HG03135 (cell line): Measurements from ENCODE around the gene SEC24D.
"Not testable (repeated sequence)": the region's sequence is repeated elsewhere in the genome, so short reads cannot be mapped to it uniquely, and the experiment has no call there.

Experiments used
- ATAC-seq: cut with Tn5 transposase; IDR thresholded peaks from one replicate; pipeline ENCODE4 v1.9.1; 2021; ENCODE audit warnings: mild to moderate bottlenecking, moderate library complexity; ENCODE audit not compliant: unreplicated experiment

Gene SEC24D

DNA sequence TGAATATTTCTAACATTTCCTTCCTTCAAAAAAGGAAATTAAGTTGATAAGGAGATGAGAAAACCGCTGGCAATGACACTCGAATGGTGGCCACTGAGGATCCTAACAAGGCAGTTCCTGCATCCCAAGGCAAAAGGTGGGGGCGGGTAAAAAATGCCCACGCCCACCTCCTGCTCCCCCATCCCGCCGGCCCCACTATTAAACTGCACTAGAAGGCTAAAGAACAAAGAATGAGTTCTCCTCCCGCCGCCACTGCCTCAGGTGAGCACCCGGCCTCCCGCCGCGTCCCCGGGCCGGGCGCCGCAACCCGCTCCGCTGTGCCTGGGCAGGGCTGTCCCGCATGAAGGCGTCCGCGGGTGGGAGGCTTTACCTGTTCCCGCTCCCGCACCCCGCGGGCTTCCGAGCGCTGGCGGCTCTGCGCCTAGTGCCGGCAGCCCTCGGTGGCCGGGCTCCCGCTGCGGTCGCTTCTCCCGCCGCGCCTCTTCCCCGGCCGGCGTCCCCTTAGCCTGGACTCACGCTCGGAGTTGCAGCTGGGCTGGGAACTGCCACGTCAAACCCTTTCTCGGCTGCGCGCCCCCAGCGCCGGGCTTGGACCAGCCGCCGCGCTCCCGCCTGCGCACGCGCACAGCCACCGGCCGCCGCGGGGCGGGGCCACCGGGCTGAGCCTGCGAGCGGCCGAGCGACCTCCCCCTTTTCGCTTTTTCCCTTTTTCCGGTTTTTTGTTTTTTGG lies at the start of gene SEC24D:
Gene SEC24D, minus strand, starts transcription at position 556 of the 730 bp plus-strand sequence. CDS start 2,430 bp downstream, outside the sequence.
- ATAC-seq = peak; percentile 73

DNA sequence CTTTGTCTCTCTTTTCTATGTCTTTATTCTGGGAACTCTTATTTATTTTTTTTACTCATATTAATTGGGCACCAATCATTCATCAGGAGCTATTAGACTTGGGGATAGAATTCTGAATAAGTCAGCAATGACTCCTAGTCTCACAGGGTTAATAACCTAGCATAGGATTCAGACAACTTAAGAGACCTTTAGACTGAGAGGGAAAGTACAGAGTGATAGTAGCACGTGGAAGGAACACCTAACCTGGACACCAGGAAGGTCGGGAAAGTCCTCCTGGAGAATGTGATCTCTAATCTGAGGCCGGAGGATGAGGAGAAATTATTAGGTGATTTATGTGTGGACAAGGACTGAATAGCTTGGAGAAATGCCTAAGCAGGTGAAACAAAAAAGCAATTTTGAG lies 48.8 kb upstream of the SEC24D start:
- no peak for ATAC-seq

- ATAC-seq = no peak
These were observed 47.9 kb upstream of the SEC24D start for GRCh38 chr4:118883861-118884260.

DNA sequence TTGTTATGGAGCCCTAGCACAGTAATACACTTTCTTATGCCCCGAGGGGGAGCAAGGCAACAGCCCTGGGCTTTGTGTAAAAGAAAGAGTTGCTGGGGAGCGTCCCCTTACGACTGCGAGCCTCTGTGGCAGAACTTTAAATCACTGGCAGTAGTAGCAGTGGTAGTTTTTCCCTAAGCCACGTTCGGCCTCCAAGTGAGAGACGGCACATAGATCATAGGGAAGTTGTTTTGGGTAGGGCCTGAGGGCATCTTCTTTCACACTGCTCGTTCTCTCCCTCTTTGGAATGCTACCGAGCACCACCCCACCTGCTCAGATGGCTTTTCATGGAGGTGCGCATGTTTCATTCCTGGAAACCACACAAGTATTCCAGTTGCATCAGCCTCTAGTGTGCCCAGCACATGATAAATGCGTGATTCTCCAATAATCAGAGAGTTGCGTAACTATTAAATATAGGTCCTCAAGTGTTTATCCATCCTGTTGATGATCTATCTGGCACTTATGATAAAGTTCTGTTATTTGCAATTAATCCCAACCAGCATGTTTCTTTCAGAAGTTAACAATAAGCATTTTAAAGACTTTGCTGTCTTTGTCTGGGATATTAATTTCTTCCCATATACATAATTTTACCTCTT lies 45.7 kb upstream of the SEC24D start:
- ATAC-seq = no peak

GRCh38 chr4:118879409-118879808 lies 43.5 kb upstream of the SEC24D start:
- ATAC-seq = no peak

DNA sequence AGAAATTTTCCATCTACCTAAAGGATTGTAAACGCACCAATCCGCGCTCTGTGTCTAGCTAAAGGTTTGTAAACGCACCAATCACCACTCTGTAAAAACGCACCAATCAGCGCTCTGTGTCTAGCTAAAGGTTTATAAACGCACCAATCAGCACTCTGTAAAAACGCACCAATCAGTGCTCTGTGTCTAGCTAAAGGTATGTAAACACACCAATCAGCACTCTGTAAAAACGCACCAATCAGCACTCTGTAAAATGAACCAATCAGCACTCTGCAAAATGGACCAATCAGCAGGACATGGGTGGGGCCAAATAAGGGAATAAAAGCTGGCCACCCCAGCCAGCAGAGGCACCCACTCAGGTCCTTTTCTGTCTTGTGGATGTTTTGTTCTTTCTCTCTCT lies 42.6 kb upstream of the SEC24D start:
- ATAC-seq = not testable (repeated sequence)

GRCh38 chr4:118877797-118878196 lies 41.9 kb upstream of the SEC24D start:
- ATAC-seq = no peak

DNA sequence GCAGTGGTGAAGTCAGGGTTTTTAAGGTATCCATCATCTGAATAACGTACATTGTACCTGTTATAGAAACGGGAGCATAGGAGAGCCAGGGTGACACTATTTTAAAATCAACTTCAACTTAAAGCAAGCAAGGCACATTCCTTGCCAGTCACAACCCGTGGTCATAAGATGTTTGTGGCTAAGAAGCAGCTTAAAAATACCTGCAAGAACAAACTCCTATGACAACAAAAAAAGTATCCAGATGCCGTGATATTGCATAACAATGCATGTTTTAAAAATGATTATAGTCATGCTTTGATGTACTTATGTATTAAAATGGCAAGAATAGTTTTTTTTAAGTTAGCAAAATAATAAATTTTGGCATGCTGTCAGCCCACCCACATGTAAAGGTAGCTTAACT lies 36.3 kb upstream of the SEC24D start:
- ATAC-seq = no peak

DNA sequence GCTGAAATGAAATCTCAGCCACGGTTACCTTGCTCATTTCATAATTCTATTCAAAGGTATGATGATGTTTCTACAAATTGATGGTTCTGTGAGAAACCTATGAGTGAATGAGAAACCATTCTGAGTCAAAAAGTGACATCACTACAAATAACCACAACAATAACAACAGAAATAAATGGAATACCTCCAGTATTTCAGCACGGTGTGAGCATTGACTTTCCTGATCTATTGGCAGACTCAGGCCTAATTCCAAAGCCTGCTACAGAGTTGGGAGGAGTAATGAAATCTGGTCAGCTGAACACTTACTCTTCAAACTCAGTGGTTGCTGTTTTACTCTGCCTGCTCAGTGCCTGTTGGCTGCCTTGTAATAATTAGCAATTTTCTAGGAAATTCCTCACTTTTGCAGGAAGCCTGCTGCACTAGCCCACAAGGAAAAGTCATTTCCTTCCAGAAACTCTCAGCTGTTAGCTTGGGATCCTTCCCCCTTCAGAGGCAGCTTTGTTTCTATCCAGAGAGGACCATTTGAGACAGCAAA lies 33.9 kb upstream of the SEC24D start:
- ATAC-seq = no peak

DNA sequence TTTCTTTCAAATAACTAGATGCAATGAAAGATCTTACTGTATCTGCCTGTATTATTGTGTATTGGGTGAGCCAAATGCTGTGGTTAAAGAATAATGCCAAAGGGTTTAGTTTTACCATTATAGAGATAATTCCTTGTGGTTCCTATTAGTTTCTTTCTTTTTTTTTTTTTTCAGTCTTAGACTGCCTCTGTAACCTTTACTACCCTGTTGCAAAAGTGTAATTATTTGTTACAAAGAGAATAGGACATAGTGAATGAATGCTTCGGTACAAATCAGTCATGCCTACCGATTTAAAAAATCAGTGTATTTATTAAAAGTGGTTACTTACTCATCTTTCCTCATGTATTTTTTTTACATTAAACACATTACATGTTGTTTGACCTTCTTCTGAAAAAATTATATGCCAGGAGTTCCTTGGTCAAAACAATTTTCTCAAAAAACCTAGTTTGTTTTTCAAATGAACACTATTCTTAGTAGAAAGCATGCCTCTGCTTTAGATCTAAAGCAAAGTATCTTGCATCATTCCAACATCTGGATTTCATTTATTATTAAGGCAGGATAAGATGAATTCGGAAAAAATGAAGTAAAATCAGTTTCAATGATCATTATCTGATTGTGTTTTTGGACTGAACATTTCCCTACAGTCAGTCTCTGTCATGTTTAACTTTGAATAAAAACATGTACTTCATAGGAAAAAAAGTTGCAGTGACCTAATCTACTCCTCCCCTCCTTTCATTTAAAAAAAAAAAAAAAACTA lies 31.6 kb upstream of the SEC24D start:
- no peak for ATAC-seq

GRCh38 chr4:118866442-118866841 lies 30.5 kb upstream of the SEC24D start:
- ATAC-seq = no peak

- ATAC-seq = no peak
These were observed 29.3 kb upstream of the SEC24D start for GRCh38 chr4:118865091-118865708.

- ATAC-seq = no peak
These were observed 22.9 kb upstream of the SEC24D start for GRCh38 chr4:118858779-118859178.

- ATAC-seq = no peak
These were observed 21.8 kb upstream of the SEC24D start for GRCh38 chr4:118857760-118858159.

- ATAC-seq = peak; percentile 90
These were observed 14.7 kb upstream of the SEC24D start for GRCh38 chr4:118850488-118851173.

DNA sequence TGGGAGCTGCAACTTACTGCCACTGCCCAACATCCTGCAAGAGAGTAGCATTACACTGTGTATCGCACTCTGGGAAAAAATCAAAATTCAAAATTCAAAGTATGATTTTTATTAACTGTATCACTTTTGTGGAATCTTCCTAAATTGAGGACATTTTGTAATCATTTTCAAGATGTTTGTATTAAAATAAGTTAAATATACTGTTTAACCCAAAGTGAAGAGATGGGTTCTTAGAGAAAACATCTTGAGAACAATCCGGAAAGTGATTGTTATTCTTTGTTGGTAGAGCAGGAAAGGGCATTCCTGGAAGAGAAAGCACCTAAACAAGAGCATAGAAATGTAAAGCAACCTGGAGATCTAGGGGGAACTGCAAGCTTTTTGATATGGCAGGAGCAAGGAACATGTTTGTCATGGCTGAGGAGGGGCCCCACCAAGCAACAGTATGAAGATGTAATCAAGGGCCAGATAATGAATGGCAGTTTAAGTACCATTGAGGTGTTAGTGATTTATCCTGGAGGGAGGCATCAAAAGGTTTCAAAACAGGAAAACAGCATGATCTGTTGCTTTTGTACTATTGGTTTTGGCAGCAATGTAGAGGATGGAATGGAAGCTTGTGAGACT lies 14.1 kb upstream of the SEC24D start:
- ATAC-seq = no peak

GRCh38 chr4:118848901-118849300 lies 13.0 kb upstream of the SEC24D start:
- no peak for ATAC-seq

GRCh38 chr4:118848242-118848641 lies 12.3 kb upstream of the SEC24D start:
- no peak for ATAC-seq

- no peak for ATAC-seq
These were observed 11.1 kb upstream of the SEC24D start for GRCh38 chr4:118846979-118847378.

DNA sequence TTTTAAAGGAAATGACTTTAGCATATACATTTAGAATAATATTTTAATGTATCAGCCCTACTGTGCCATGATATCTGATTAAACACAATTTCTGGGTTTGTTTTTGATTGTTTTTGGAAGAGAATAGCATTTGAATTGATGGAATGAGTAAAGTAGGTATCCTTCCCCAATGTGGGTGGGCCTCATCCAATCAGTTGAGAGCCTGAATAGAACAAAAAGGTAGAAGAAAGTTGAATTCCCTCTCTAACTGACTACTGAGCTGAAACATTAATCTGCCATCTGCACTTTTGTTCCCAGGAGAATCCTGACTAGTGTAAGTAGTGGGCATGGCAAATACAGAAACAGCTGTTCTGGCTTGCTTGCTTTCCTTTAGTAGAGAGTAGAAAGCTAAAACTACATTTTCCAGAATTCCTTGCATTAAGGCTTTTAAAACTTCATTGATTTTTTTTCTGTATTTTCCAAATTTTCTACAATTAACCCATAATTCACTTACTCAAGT lies 9.7 kb upstream of the SEC24D start:
- ATAC-seq = no peak
